ENCODE data around the gene ERBB2. TPM values are rescaled to one million over a fixed set of nuclear protein-coding genes. Genes with fewer than 3 reads are reported as not detected.

Gene ERBB2
- total and polyA plus RNA-seq, 2 experiments from 2014 or later = 46.2 to 196 TPM

- Histone ChIP-seq H4K20me1 (replicated peaks; ENCODE audit: insufficient read depth) (no peaks in the 10 kb centered on the region), H3F3A (replicated peaks; ENCODE audit: low read depth) (peaks cover 8% of the 10 kb centered on the region), H3K27me3 (ENCODE audit: insufficient read depth) (peaks cover 11% of the 10 kb centered on the region), H3K9me2 (ENCODE audit: insufficient read depth) (no peaks in the 10 kb centered on the region), H2AFZ (peak overlapping the region; percentile 28; the same call in 1 of the 2 replicates), H3K4me2 (no peak overlapping the region), H3K79me2 (replicated peaks; ENCODE audit: insufficient read depth) (no peaks in the 10 kb centered on the region), H3K4me1 (ENCODE audit: insufficient read depth) (peaks cover 13% of the 10 kb centered on the region; the same call in 1 of the 2 replicates), H3K27ac (ENCODE audit: low read depth) (no peak overlapping the region), H3K36me3 (ENCODE audit: insufficient read depth) (no peaks in the 10 kb centered on the region), H3K4me3 (no peak overlapping the region)
- H3K27me3 Mint-ChIP-seq (ENCODE audit: insufficient read depth, low read depth, poor library complexity) = peaks cover 32% of the 10 kb centered on the region
- no peaks in the 10 kb centered on the region for H3K36me3 Mint-ChIP-seq (ENCODE audit: low read depth)
- no peaks in the 10 kb centered on the region for H3K9me3 Mint-ChIP-seq
- H3K27ac Mint-ChIP-seq = no peak overlapping the region
- H3K4me3 Mint-ChIP-seq = no peak overlapping the region
- TF ChIP-seq REST (IDR thresholded peaks at IDR 0.05; ENCODE audit: unreplicated experiment) (no peak), ZNF331 (CRISPR knock-in tag; IDR thresholded peaks at IDR 0.05; ENCODE audit: low read depth) (no peak), NANOG (IDR thresholded peaks at IDR 0.05; ENCODE audit: borderline replicate concordance) (no peak), ETS1 (IDR thresholded peaks at IDR 0.05) (no peak), EZH2phosphoT487 (IDR thresholded peaks at IDR 0.05; ENCODE audit: unreplicated experiment) (no peak), JUNB (IDR thresholded peaks at IDR 0.05; ENCODE audit: unreplicated experiment) (no peak), EZH2 (IDR thresholded peaks at IDR 0.05; ENCODE audit: low read depth, unreplicated experiment) (no peak), ZNF462 (CRISPR knock-in tag; IDR thresholded peaks at IDR 0.05) (no peak), CTCF (conservative IDR thresholded peaks at IDR 0.05; ENCODE audit: low read depth in 2 of 2) (no peak), POLR2AphosphoS5 (IDR thresholded peaks at IDR 0.05; ENCODE audit: low read depth) (no peak), CREB1 (CRISPR knock-in tag; IDR thresholded peaks at IDR 0.05; ENCODE audit: low read depth) (no peak), STAT1 (IDR thresholded peaks at IDR 0.05; ENCODE audit: unreplicated experiment) (no peak)
- DNase-seq (ENCODE audit: low spot score) (no peak), ATAC-seq (no peak)
- peaks cover 25% of the 10 kb centered on the region for H3K4me1 Mint-ChIP-seq
Observed at GRCh38 chr17:39757931-39758873, 58.3 kb downstream of the ERBB2 start.

All from GM23338 (cell line).